Measurements from ENCODE around the gene TTLL11. TPM values are rescaled to one million over a fixed set of nuclear protein-coding genes. Genes with fewer than 3 reads are reported as not detected.
A peak's percentile ranks its signal among the peaks of the same experiment; 100 is the strongest.
"Not testable (repeated sequence)": the region's sequence is repeated elsewhere in the genome, so short reads cannot be mapped to it uniquely, and the experiment has no call there.

TTLL11 gene
- total RNA-seq, 2 experiments from 2014 or later = 1.5 to 2.1 TPM

DNA sequence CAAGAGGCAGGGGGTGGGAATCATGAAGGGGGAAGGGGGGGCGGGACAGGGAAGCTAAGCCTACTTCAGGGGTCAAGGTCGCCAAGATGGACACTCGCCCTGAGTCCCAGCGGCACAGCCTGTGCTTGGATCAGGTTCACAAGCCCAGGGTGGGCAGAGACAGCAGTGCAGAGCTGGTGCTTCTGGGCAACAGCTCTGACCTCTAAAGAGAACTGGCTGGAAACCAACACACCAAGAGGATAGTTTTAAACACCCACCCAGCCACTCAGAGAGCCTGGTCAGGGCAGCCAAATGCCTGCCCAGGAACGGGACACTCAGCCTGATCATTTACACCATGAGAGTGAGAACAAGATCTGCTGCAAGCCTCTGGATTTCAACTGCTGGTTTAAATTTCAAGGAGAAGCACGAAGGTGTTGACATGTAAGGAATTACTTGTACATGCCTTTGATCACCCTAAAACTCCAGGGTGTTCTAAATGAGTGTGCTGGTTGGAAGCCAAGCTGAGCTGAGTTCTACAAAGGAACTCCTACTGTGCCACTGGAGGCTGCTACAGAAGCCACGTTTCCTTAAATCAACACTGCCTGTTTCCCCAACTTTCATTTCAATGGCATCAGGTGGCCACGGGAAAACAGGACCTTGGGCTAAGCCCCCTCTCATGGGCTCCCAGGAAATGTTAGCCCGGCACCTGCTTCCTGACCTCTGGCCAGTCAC, 91.5 kb downstream of the TTLL11 start:
- ChIA-PET POLR2A (no interaction called here), CTCF (no interaction called here)
- Mint-ChIP-seq H3K4me3 (no peak overlapping the region), H3K9me3 (no peaks in the 10 kb centered on the region), H3K36me3 (ENCODE audit: low read depth) (no peaks in the 10 kb centered on the region), H3K4me1 (no peaks in the 10 kb centered on the region), H3K27ac (no peak overlapping the region), H3K27me3 (no peaks in the 10 kb centered on the region)
- no peak for DNase-seq

DNA sequence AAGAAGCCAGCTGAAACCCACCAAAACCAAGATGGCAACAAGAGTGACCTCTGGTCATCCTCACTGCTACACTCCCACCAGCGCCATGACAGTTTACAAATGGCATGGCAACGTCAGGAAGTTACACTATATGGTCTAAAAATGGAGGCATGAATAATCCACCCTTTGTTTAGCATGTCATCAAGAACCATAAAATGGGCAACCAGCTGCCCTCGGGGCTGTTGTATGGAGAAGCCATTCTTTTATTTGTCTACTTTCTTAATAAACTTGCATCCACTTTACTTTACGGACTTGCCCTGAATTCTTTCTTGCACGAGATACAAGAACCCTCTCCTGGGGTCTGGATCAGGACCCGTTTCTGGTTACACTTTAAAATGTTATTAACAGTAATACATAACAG, 92.6 kb downstream of the TTLL11 start:
- H3K9me3 Mint-ChIP-seq; H3K36me3 Mint-ChIP-seq (ENCODE audit: low read depth); DNase-seq; H3K27me3 Mint-ChIP-seq; POLR2A ChIA-PET; H3K27ac Mint-ChIP-seq; H3K4me3 Mint-ChIP-seq; CTCF ChIA-PET; H3K4me1 Mint-ChIP-seq: not testable (repeated sequence)

DNA sequence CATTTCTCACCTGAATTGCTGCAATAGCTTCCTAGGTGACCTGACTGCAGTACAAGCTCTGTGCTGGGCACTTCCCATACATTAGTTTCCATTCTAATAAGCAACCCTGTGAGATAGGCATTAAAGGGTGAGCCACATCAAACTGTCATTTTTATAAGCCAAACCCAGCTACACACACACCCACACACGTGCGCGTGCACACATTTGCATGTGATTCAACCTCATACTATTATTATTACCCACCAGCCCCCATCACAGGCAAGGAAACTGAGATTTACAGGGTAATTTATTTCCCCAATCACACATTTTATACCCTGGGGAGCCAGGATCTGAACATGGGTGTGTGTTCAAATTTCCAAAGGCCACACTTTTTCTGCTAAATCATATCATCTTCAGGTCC, 93.6 kb downstream of the TTLL11 start:
- ChIA-PET POLR2A (no interaction called here), CTCF (no interaction called here)
- Mint-ChIP-seq H3K9me3 (no peaks in the 10 kb centered on the region), H3K36me3 (ENCODE audit: low read depth) (no peaks in the 10 kb centered on the region), H3K27ac (no peak overlapping the region), H3K4me1 (no peaks in the 10 kb centered on the region), H3K27me3 (no peaks in the 10 kb centered on the region), H3K4me3 (no peak overlapping the region)
- no peak for DNase-seq

DNA sequence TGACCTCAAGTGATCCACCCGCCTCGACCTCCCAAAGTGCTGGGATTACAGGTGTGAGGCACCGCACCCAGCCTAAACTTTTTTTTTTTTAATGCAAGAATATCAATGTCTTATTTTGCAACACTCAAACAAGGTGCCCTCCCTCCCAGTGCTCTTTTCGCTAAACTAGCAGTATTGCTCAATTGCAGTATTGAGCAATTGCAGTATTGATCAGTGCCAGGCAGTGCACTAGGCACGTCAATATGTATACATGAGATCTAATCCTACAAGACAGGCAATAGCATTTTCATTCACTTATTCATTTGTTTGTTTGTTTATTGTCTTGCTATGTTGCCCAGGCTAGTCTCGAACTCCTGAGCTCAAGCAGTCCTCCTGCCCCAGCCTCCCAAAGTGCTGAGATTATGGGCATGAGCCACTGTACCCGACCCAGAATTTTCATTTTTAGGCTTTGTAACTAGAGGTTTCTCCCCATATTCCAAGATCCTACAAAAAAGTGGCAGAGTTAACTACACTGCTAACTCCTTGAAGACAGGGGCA, 94.5 kb downstream of the TTLL11 start:
- Mint-ChIP-seq H3K9me3 (no peaks in the 10 kb centered on the region), H3K4me1 (no peaks in the 10 kb centered on the region), H3K27ac (no peak overlapping the region), H3K27me3 (no peaks in the 10 kb centered on the region), H3K4me3 (no peak overlapping the region), H3K36me3 (ENCODE audit: low read depth) (no peaks in the 10 kb centered on the region)
- DNase-seq = no peak
- POLR2A ChIA-PET = no interaction called here
- CTCF ChIA-PET = no interaction called here

DNA sequence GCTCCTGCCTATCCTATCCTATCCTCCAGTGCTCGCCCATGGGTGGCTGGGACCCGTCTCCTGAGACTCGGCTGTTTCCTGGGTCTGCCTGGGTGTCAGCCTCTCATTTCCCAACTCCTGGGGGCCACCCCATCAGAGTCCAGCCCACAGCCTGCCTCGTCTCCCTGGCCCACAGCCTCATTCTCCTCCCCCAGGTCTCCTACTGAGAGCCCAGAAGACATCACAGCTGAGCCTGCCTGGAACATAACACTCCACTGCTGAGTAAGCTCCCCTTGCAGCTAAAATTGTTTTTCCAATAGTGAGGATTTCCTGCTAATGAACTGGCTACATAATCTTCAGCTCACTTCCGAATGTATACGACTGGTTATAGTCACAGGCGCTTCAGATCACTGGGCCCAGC, 95.3 kb downstream of the TTLL11 start:
- no peaks in the 10 kb centered on the region for H3K4me1 Mint-ChIP-seq
- no peaks in the 10 kb centered on the region for H3K36me3 Mint-ChIP-seq (ENCODE audit: low read depth)
- ChIA-PET CTCF (interaction anchor here (1.0 kb wide), 1 partner anchor 14 kb away, joined by 3 read pairs; no protein-coding TSS in a partner anchor), POLR2A (no interaction called here)
- no peak for DNase-seq
- no peaks in the 10 kb centered on the region for H3K27me3 Mint-ChIP-seq
- H3K4me3 Mint-ChIP-seq = no peak overlapping the region
- no peaks in the 10 kb centered on the region for H3K9me3 Mint-ChIP-seq
- H3K27ac Mint-ChIP-seq = no peak overlapping the region

- no peaks in the 10 kb centered on the region for H3K36me3 Mint-ChIP-seq (ENCODE audit: low read depth)
- DNase-seq = no peak
- no peaks in the 10 kb centered on the region for H3K4me1 Mint-ChIP-seq
- no peaks in the 10 kb centered on the region for H3K27me3 Mint-ChIP-seq
- CTCF ChIA-PET = no interaction called here
- no peak overlapping the region for H3K4me3 Mint-ChIP-seq
- no peaks in the 10 kb centered on the region for H3K9me3 Mint-ChIP-seq
- POLR2A ChIA-PET = no interaction called here
- no peak overlapping the region for H3K27ac Mint-ChIP-seq
Observed at GRCh38 chr9:121996783-121997182, 96.3 kb downstream of the TTLL11 start.

- Mint-ChIP-seq H3K27ac (no peak overlapping the region), H3K4me1 (no peaks in the 10 kb centered on the region)
- POLR2A ChIA-PET = no interaction called here
Observed at GRCh38 chr9:121995997-121996396, 97.1 kb downstream of the TTLL11 start.

DNA sequence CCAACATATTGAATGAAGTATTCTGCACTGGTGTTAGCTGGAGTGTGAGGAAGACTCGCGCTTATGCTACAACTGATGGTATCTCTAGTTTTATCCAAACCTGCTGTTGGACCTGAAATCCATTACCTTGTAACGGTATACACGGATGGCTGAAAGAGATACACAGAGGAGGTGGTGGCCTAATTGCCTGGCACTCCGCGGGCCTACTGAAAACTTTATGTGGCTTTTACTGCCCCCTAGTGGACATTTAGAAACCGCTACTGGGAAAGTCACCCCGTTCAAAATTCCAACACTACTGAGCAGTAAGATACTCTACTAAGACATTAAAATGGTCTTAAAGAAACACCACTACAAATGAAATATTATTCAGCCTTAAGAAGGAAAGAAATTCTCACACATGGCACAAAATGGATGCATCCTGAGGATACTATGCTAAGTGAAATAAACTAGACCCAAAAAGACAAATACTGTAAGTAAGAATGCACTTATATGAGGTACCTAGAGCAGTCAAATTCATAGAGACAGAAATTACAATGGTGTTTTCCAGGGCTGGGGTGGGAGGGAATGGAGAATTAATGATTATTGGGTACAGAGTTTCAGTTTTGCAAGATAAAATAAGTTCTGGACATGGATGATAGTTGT, 100.4 kb downstream of the TTLL11 start:
- ChIA-PET CTCF (interaction anchor here (1.0 to 1.8 kb wide), 5 partner anchors 11 to 447 kb away, joined by 3 to 5 read pairs (median 3); no protein-coding TSS in a partner anchor), POLR2A (no interaction called here)
- Mint-ChIP-seq H3K9me3 (no peaks in the 10 kb centered on the region), H3K4me1 (no peaks in the 10 kb centered on the region), H3K4me3 (no peak overlapping the region), H3K27me3 (no peaks in the 10 kb centered on the region), H3K27ac (no peak overlapping the region), H3K36me3 (ENCODE audit: low read depth) (no peaks in the 10 kb centered on the region)
- DNase-seq = peak; percentile 55

More at GRCh38 chr9:121995997-121996396, 97.1 kb downstream of the TTLL11 start:
- Mint-ChIP-seq H3K36me3 (ENCODE audit: low read depth) (no peaks in the 10 kb centered on the region), H3K27me3 (no peaks in the 10 kb centered on the region), H3K4me3 (no peak overlapping the region), H3K9me3 (no peaks in the 10 kb centered on the region)
- no peak for DNase-seq
- CTCF ChIA-PET = interaction anchor here (0.9 kb wide), 1 partner anchor 311 kb away, joined by 3 read pairs; no protein-coding TSS in a partner anchor

GRCh38 chr9:121991307-121991661, 101.8 kb downstream of the TTLL11 start:
- Mint-ChIP-seq H3K9me3 (no peaks in the 10 kb centered on the region), H3K4me1 (no peaks in the 10 kb centered on the region)

GRCh38 chr9:121990600-121991306, 102.4 kb downstream of the TTLL11 start:
- ChIA-PET POLR2A (no interaction called here), CTCF (interaction anchor here (1.0 to 1.8 kb wide), 2 partner anchors 303 to 445 kb away, joined by 3 to 6 read pairs; no protein-coding TSS in a partner anchor)
- Mint-ChIP-seq H3K4me3 (no peak overlapping the region), H3K9me3 (no peaks in the 10 kb centered on the region), H3K27ac (no peak overlapping the region), H3K4me1 (no peaks in the 10 kb centered on the region), H3K27me3 (no peaks in the 10 kb centered on the region), H3K36me3 (ENCODE audit: low read depth) (no peaks in the 10 kb centered on the region)
- no peak for DNase-seq

More at GRCh38 chr9:121991307-121991661, 101.8 kb downstream of the TTLL11 start:
- Mint-ChIP-seq H3K36me3 (ENCODE audit: low read depth) (no peaks in the 10 kb centered on the region), H3K4me3 (no peak overlapping the region), H3K27ac (no peak overlapping the region), H3K27me3 (no peaks in the 10 kb centered on the region)
- POLR2A ChIA-PET = no interaction called here
- CTCF ChIA-PET = interaction anchor here (1.0 to 1.8 kb wide), 2 partner anchors 304 to 445 kb away, joined by 3 to 6 read pairs; no protein-coding TSS in a partner anchor
- DNase-seq = no peak

DNA sequence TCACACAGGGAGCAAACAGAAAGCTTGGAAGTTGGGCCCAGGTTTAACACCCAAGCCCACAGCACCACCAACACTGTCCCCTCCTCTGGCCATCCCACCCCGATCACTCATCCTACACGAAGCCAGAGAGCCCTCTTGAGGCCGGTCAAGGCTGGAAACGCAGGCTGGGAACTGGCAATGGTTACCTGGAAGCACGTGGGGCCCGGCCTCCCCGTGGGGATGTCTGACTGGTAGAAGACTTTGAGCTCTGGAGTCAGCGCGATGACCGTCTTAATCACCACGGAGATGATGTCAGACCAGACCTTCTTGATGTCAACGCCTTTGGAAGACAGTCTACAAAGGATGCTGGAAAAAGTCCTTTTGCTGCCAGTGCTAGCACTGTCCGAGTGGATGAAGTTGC, 104.1 kb downstream of the TTLL11 start:
- Mint-ChIP-seq H3K27ac (no peak overlapping the region), H3K36me3 (ENCODE audit: low read depth) (no peaks in the 10 kb centered on the region), H3K27me3 (no peaks in the 10 kb centered on the region), H3K4me3 (no peak overlapping the region), H3K4me1 (no peaks in the 10 kb centered on the region), H3K9me3 (no peaks in the 10 kb centered on the region)
- ChIA-PET CTCF (no interaction called here), POLR2A (no interaction called here)
- DNase-seq = no peak

- ChIA-PET POLR2A (no interaction called here), CTCF (no interaction called here)
- Mint-ChIP-seq H3K4me1 (no peaks in the 10 kb centered on the region), H3K36me3 (ENCODE audit: low read depth) (no peaks in the 10 kb centered on the region), H3K27ac (no peak overlapping the region), H3K4me3 (no peak overlapping the region), H3K9me3 (no peaks in the 10 kb centered on the region), H3K27me3 (no peaks in the 10 kb centered on the region)
- DNase-seq = no peak
Observed at GRCh38 chr9:121987314-121987713, 105.8 kb downstream of the TTLL11 start.

- DNase-seq = no peak
- no peak overlapping the region for H3K27ac Mint-ChIP-seq
- peaks cover 2% of the 10 kb centered on the region for H3K9me3 Mint-ChIP-seq
- CTCF ChIA-PET = no interaction called here
- POLR2A ChIA-PET = no interaction called here
- H3K36me3 Mint-ChIP-seq (ENCODE audit: low read depth) = no peaks in the 10 kb centered on the region
- H3K27me3 Mint-ChIP-seq = no peaks in the 10 kb centered on the region
- no peak overlapping the region for H3K4me3 Mint-ChIP-seq
- H3K4me1 Mint-ChIP-seq = no peaks in the 10 kb centered on the region
Observed at GRCh38 chr9:121985792-121986494, 107.2 kb downstream of the TTLL11 start.
